GM18526 (cell line): ENCODE data around the gene CFAP77.

Source experiments
- POLR2A ChIP-seq: IDR thresholded peaks from 3 replicates; pipeline ENCODE4 v1.6.1; 2011; ENCODE audit not compliant: insufficient read length; ENCODE audit errors: extremely low read depth

The CFAP77 gene

GRCh38 chr9:132461971-132462370, 52.0 kb downstream of the CFAP77 start:
- no peak for TF ChIP-seq POLR2A

DNA sequence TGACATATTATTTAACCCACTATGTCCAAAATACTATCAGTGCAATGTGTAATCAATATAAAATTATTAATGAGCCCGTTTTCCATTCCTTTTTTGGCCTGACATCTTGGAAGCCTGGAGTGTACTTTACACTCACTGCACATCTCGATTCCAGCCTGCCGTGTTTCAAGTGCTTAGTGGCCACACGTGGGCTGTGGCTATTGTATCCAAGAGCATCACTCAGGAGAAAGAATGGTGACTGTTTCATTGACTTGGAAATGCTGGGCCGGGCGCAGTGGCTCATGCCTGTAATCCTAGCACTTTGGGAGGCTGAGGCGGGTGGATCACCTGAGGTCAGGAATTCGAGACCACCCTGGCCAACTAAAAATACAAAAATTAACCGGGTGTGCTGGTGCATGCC, 54.5 kb downstream of the CFAP77 start:
- TF ChIP-seq POLR2A = no peak

GRCh38 chr9:132465131-132465635, 55.2 kb downstream of the CFAP77 start:
- TF ChIP-seq POLR2A = no peak

DNA sequence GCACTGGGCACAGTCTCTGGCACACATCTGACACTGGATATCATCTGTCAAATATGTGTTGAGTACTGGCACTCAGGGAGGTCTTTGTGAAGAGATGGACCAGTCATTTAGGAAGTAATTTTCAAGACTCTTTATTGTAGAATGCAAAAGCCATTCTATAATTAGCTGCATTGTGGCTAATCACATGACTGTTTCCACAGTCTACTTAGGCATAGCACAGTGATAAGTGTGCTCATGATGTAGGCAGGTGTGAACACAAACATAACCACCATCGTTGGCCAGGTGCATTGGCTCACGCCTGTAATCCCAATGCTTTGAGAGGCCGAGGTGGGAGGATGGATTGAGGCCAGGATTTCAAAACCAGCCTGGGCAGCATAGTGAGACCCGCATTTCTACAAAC, 62.2 kb downstream of the CFAP77 start:
- TF ChIP-seq POLR2A = no peak

GRCh38 chr9:132472599-132472998, 62.6 kb downstream of the CFAP77 start:
- TF ChIP-seq POLR2A = no peak

DNA sequence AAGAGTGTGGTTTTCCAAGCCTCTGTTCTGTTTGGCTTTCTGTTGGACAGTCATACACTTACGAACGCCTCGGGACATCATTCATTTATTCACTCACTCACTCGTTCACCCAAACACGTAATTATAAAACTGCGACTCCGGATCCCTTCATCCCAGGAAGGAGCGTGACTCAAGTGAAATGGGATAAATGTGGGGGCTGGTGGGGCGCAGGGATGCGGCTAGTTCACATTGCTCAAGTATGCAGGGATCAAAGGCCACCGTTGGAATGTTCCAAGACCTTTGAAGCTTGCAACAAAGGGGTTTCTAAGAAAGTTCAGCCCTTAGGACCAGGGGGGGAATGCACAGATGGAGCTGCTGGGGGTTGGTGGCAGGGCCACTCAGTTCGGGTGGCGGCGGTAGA, 64.2 kb downstream of the CFAP77 start:
- TF ChIP-seq POLR2A = no peak

DNA sequence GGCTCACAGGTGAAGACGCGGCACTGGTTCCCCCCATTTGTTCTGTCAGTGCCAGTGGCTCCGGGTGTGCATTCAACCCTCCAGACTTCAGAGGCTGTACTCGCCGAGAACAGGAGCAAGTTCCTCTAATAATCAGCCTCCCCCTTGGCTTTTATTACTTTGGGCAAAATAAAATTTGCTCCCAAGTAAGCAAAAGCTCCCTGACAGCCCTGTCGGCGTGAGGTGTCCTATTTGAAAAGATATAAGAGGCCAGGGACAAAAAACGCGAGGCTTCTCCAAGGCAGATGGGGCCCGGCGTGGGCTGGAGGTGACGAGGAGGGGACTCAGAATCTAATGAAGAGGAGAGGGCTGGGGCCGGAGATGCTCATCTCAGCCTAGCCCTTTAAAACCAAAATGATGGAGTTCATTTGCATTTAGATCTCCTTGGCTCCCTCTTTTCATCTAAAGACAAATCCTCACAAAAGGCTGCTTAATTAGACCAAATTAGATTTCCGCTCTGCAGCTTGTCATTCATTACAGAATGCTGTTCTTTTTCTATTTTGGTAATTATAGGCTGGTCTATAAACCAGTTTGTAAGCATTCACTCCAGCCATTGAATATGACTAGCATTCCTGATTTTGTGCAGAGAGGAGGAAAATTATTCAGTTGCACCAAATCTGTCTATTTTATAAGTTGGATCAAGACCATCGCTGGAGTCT, 68.5 kb downstream of the CFAP77 start:
- TF ChIP-seq POLR2A = no peak

GRCh38 chr9:132479733-132480132, 69.7 kb downstream of the CFAP77 start:
- no peak for TF ChIP-seq POLR2A

- no peak for TF ChIP-seq POLR2A
Observed at GRCh38 chr9:132481053-132481849, 71.2 kb downstream of the CFAP77 start.

DNA sequence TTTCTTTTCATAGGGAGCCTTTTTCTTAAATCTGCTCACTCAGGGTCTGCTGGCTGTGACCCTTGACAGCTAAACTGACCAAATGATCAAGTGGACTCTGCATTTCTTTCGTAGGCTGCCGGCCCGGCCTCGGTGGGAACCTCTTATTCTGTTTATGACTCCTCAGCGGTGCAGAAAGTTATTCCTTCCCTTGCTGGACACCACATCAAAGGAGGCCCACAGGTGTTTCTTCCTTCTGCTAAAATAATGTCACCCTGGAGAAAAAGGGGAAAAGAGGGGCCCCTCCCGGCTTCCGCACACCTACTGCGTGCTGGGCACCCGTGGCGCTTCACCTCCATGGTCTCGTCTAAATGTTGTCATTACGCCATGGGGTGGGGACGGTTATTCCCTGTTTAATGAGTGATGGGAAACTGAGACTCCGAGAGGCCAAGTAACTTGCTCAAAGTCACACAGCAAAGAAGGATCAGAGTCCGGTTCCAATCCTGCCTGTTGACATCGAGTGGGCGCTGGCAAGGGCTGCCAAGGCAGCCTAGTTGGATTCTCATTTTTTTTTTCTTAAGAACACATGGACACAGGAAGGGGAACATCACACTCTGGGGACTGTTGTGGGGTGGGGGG, 72.3 kb downstream of the CFAP77 start:
- no peak for TF ChIP-seq POLR2A

DNA sequence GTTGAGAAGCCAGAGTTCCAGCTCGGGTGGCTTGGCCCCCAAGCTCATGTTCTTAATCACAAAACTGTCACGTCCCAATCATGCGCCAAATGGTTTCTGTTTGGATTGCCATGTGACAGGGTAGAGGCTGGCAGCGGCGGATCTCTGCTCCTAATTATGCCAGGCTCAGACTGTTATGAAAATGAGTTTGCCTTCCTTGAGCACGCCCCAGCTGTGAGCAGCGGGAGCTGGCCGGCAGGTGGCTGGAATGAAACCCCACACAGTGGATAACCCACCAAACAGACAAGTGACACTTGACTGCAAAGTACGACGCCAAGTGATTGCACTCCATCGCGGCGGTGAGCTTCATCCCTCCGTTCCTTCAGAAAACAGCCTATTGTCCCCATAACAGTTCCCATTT, 75.4 kb downstream of the CFAP77 start:
- TF ChIP-seq POLR2A = no peak

DNA sequence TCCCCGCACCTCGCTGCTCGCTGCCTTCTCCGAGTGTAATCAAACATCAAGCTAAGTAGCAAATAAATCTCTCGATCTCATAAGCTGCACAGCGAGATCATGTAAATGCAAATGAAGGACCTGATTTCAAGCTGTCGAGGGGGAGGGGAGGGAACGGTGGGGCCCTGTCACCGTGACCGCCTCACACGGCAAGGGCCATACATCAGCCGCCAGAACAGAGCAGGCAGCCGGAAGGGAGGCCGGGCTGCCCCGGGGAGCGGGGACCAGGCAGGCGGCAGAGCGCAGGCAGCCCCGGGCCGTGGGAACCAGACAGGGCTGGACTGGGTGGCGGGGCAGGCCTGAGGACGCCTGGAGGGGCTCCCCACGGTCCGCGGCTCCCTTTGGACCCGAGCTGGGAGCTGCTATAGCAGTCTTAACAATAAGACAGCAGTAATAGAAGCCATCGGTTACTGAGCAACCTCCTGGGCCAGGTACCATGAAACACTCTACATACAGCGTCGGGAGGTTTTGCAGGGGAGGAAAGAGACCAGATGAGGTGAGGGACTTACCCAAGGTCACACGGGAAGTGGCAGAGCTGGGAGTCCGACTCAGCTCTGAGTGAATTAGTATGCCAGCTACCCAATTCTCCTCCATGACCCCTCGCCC, 76.8 kb downstream of the CFAP77 start:
- TF ChIP-seq POLR2A = no peak

DNA sequence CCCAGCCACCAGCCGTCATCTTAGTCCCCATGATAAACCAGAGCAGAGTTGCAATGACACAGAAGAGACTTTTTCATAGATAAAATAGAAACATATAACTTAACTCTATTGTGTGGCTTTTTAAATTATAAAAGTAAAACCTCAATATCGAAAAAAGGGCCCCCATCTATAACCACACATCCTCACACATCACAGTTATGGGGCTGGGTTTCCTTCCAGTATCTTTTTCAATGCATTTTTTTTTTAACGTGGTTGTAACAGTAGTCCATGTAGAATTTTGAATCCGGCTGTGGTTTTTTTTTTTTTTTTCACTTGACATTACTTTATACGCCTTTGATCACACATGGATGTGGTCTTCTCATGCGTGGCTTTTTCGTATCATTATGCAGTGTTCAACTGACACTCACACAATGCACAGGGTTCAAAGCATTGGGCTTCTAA, 77.4 kb downstream of the CFAP77 start:
- no peak for TF ChIP-seq POLR2A

- no peak for TF ChIP-seq POLR2A
Observed at GRCh38 chr9:132487980-132488535, 78.0 kb downstream of the CFAP77 start.

GRCh38 chr9:132488626-132489025, 78.6 kb downstream of the CFAP77 start:
- TF ChIP-seq POLR2A = no peak
